Activated effector memory CD4-positive, alpha-beta T cell treated with anti-CD3 and anti-CD28 coated beads, Interleukin-2, amount 50 U/mL, for 16 hours (primary cell): ENCODE measurements around the gene FUT7.

Source experiments
- DNase-seq: peaks from one replicate; pipeline ENCODE4 v3.0.0-alpha.2; 2020

The FUT7 gene

GRCh38 chr9:137031904-137032640, at the start of gene FUT7:
Gene FUT7 (minus strand): TSS chr9:137032088. CDS start chr9:137031991, 97 bp downstream.
- peak; percentile 79 for DNase-seq

- DNase-seq: no peak
Measured at GRCh38 chr9:137080260-137081122, 48.6 kb upstream of the FUT7 start.

GRCh38 chr9:137079401-137079787, 47.5 kb upstream of the FUT7 start:
- no peak for DNase-seq

- no peak for DNase-seq
Measured at GRCh38 chr9:137078701-137079400, 47.0 kb upstream of the FUT7 start.

- peak; percentile 74 for DNase-seq
Measured at GRCh38 chr9:137077758-137078693, 46.1 kb upstream of the FUT7 start.

- peak; percentile 84 for DNase-seq
Measured at GRCh38 chr9:137077010-137077747, 45.3 kb upstream of the FUT7 start, which contains the start of gene UAP1L1. Gene UAP1L1 (plus strand): TSS chr9:137077517. CDS start chr9:137077533, 16 bp downstream.

- no peak for DNase-seq
Measured at GRCh38 chr9:137076636-137077009, 44.7 kb upstream of the FUT7 start.

GRCh38 chr9:137075275-137075775, 43.4 kb upstream of the FUT7 start:
- DNase-seq: no peak

- DNase-seq: no peak
Measured at GRCh38 chr9:137074657-137075274, 42.9 kb upstream of the FUT7 start.

GRCh38 chr9:137073992-137074399, 42.1 kb upstream of the FUT7 start:
- DNase-seq: no peak

GRCh38 chr9:137071282-137071681, 39.4 kb upstream of the FUT7 start:
- DNase-seq: no peak

- DNase-seq: no peak
Measured at GRCh38 chr9:137070906-137071275, 39.0 kb upstream of the FUT7 start.

- DNase-seq: peak; percentile 95
Measured at GRCh38 chr9:137070201-137070905, 38.5 kb upstream of the FUT7 start, which contains the start of gene SAPCD2. Gene SAPCD2 (minus strand): TSS chr9:137070557. CDS start chr9:137070460, 97 bp downstream.

GRCh38 chr9:137069508-137070091, 37.7 kb upstream of the FUT7 start:
- no peak for DNase-seq

GRCh38 chr9:137068539-137069507, 36.9 kb upstream of the FUT7 start:
- DNase-seq: no peak

GRCh38 chr9:137067860-137068538, 36.1 kb upstream of the FUT7 start:
- DNase-seq: peak; percentile 95

- DNase-seq: no peak
Measured at GRCh38 chr9:137066096-137066861, 34.4 kb upstream of the FUT7 start.
